Mesothelial cell of epicardium (in vitro differentiated cells): ENCODE measurements around the gene ADD1. TPM values are rescaled to one million over a fixed set of nuclear protein-coding genes. Genes with fewer than 3 reads are reported as not detected.

Source experiments
- DNase-seq, 2 experiments: peaks; one replicate each; pipeline ENCODE4 v3.0.0; 2021; ENCODE audit warnings: low spot score in 2 of 2; ENCODE audit not compliant: unreplicated experiment in 2 of 2
- H3K27ac Mint-ChIP-seq: 2 replicates; pipeline ENCODE4 v1.8.0; 2021; ENCODE audit warnings: mixed read lengths
- H3K27me3 Mint-ChIP-seq: 2 replicates; pipeline ENCODE4 v1.8.0; 2021; ENCODE audit warnings: low read depth, mixed read lengths
- H3K36me3 Mint-ChIP-seq: 2 replicates; pipeline ENCODE4 v1.8.0; 2021; ENCODE audit warnings: mixed read lengths
- H3K4me1 Mint-ChIP-seq: 2 replicates; pipeline ENCODE4 v1.8.0; 2021; ENCODE audit warnings: mixed read lengths
- H3K4me3 Mint-ChIP-seq: 2 replicates; pipeline ENCODE4 v1.8.0; 2021; ENCODE audit warnings: mild to moderate bottlenecking, moderate library complexity, mixed read lengths
- H3K9me3 Mint-ChIP-seq: 2 replicates; pipeline ENCODE4 v1.8.0; 2021; ENCODE audit warnings: mixed read lengths
- CTCF ChIP-seq: fragments of 200-600 bp; sonication (generic); IDR thresholded peaks from one replicate; pipeline ENCODE4 v1.5.0; 2021; ENCODE audit warnings: antibody characterized with exemption; ENCODE audit not compliant: unreplicated experiment
- total RNA-seq: library from RNA; stranded (reverse); gene quantifications from 3 replicates; pipeline ENCODE4 v1.2.1, GENCODE V29; 2021

Gene ADD1
- total RNA-seq, 1 donor from 2014 or later: 297 TPM

GRCh38 chr4:2820216-2820982 lies 23.2 kb upstream of the ADD1 start:
- Mint-ChIP-seq H3K27me3 (no peaks in the 10 kb centered on the region), H3K9me3 (peaks cover 11% of the 10 kb centered on the region), H3K36me3 (peaks cover 17% of the 10 kb centered on the region), H3K4me1 (peaks cover 13% of the 10 kb centered on the region), H3K4me3 (peak overlapping the region; percentile 65), H3K27ac (no peak overlapping the region)
- DNase-seq: no peak
- TF ChIP-seq CTCF: no peak

- H3K4me3 Mint-ChIP-seq: no peak overlapping the region
- no peaks in the 10 kb centered on the region for H3K9me3 Mint-ChIP-seq
- no peak overlapping the region for H3K27ac Mint-ChIP-seq
- no peak for DNase-seq
- peaks cover 7% of the 10 kb centered on the region for H3K4me1 Mint-ChIP-seq
- H3K27me3 Mint-ChIP-seq: no peaks in the 10 kb centered on the region
- no peak for TF ChIP-seq CTCF
- H3K36me3 Mint-ChIP-seq: peaks cover 21% of the 10 kb centered on the region
Observed at GRCh38 chr4:2822461-2823300, 21.0 kb upstream of the ADD1 start.

- H3K36me3 Mint-ChIP-seq: peaks cover 21% of the 10 kb centered on the region
- no peak for DNase-seq
- no peak overlapping the region for H3K27ac Mint-ChIP-seq
- TF ChIP-seq CTCF: no peak
- H3K4me1 Mint-ChIP-seq: peaks cover 7% of the 10 kb centered on the region
- no peak overlapping the region for H3K4me3 Mint-ChIP-seq
- H3K9me3 Mint-ChIP-seq: no peaks in the 10 kb centered on the region
- no peaks in the 10 kb centered on the region for H3K27me3 Mint-ChIP-seq
Observed at GRCh38 chr4:2823301-2823670, 20.4 kb upstream of the ADD1 start.

- no peak overlapping the region for H3K27ac Mint-ChIP-seq
- peaks cover 26% of the 10 kb centered on the region for H3K36me3 Mint-ChIP-seq
- peaks cover 7% of the 10 kb centered on the region for H3K4me1 Mint-ChIP-seq
- no peaks in the 10 kb centered on the region for H3K27me3 Mint-ChIP-seq
- no peak for DNase-seq
- no peaks in the 10 kb centered on the region for H3K9me3 Mint-ChIP-seq
- TF ChIP-seq CTCF: no peak
- no peak overlapping the region for H3K4me3 Mint-ChIP-seq
Observed at GRCh38 chr4:2823671-2824328, 19.8 kb upstream of the ADD1 start.

GRCh38 chr4:2824329-2824835 lies 19.3 kb upstream of the ADD1 start:
- H3K36me3 Mint-ChIP-seq: peaks cover 28% of the 10 kb centered on the region
- H3K27ac Mint-ChIP-seq: no peak overlapping the region
- H3K9me3 Mint-ChIP-seq: no peaks in the 10 kb centered on the region
- peak in 1 of 2 experiments; percentile 12 for DNase-seq
- TF ChIP-seq CTCF: no peak
- H3K4me1 Mint-ChIP-seq: peaks cover 5% of the 10 kb centered on the region
- H3K4me3 Mint-ChIP-seq: no peak overlapping the region
- no peaks in the 10 kb centered on the region for H3K27me3 Mint-ChIP-seq
